NCI-H187 treated with DMSO at 0.1 percent for 48 hours (cell line): ENCODE results near the gene OR4B1.

Experiments used
- DNase-seq: peaks from one replicate; lab custom pipeline; 2025; lab: John Stamatoyannopoulos, UW

OR4B1 gene

GRCh38 chr11:48261600-48261999 is 45.0 kb downstream of the OR4B1 start:
- no peak for DNase-seq

- DNase-seq = no peak
Measured at GRCh38 chr11:48263423-48263911, 46.9 kb downstream of the OR4B1 start, which contains the start of gene OR4X1. OR4X1 (plus strand) TSS chr11:48263861; CDS start chr11:48263861, 0 bp downstream.
